Gastroesophageal sphincter (tissue), 4 donors: ENCODE results near the gene ANKS4B. TPM values are rescaled to one million over a fixed set of nuclear protein-coding genes. Genes with fewer than 3 reads are reported as not detected.

Source experiments
- ATAC-seq: fragments of 150-250 bp; one replicate; pipeline ENCODE4 v1.9.1; 2016; ENCODE audit warnings: mild to moderate bottlenecking, moderate library complexity
- H3K27ac ChIP-seq, 4 donors: fragments of 200-600 bp; sonication (generic) in 3 of 4; 1 replicate in 3 of 4; 2 replicates in 1 of 4; pipeline ENCODE4 v1.5.1; 2016 to 2019
- H3K27me3 ChIP-seq: fragments of 200-600 bp; sonication (generic); one replicate; pipeline ENCODE4 v1.5.1; 2019
- H3K36me3 ChIP-seq, 2 donors: fragments of 200-600 bp; sonication (generic); one replicate each; pipeline ENCODE4 v1.5.1; 2019; ENCODE audit warnings: control low read depth in 1 of 2
- H3K4me1 ChIP-seq, 3 donors: fragments of 200-600 bp; sonication (generic); 1 replicate in 2 of 3; 2 replicates in 1 of 3; pipeline ENCODE4 v1.5.1; 2016 to 2019; ENCODE audit warnings: control low read depth in 2 of 3
- H3K4me3 ChIP-seq, 2 donors: fragments of 200-600 bp; sonication (generic); one replicate each; pipeline ENCODE4 v1.5.1; 2019; ENCODE audit warnings: mild to moderate bottlenecking in 1 of 2, moderate library complexity in 1 of 2
- H3K9me3 ChIP-seq, 3 donors: fragments of 200-600 bp; sonication (generic); one replicate each; pipeline ENCODE4 v1.5.1; 2017 to 2019; ENCODE audit warnings: control low read depth in 2 of 3
- CTCF ChIP-seq, 4 experiments: fragments of 200-600 bp in 2 of 4; fragments of 450-650 bp in 2 of 4; sonication (generic) in 1 of 4; IDR thresholded peaks; one replicate each; pipeline ENCODE4 v1.5.1; 2017 to 2019; ENCODE audit warnings: antibody characterized with exemption in 4 of 4, mild to moderate bottlenecking in 2 of 4, moderate library complexity in 2 of 4
- EP300 ChIP-seq: sonication (generic); formaldehyde crosslinking; IDR thresholded peaks from one replicate; pipeline ENCODE4 v1.6.1; 2017; ENCODE audit warnings: antibody characterized with exemption, mild to moderate bottlenecking
- POLR2A ChIP-seq, 2 donors: fragments of 450-650 bp; IDR thresholded peaks; one replicate each; pipeline ENCODE4 v1.6.1; 2017; ENCODE audit warnings: antibody characterized with exemption in 2 of 2, mild to moderate bottlenecking in 2 of 2, moderate library complexity in 1 of 2
- POLR2AphosphoS5 ChIP-seq: sonication (generic); formaldehyde crosslinking; IDR thresholded peaks from one replicate; pipeline ENCODE4 v1.6.1; 2017; ENCODE audit warnings: antibody characterized with exemption
- WGBS, 2 donors: methylation state at CpG; one replicate each; pipeline ENCODE4 v1.1.5; 2018; ENCODE audit warnings: low coverage in 1 of 2; 5-methylcytosine and 5-hydroxymethylcytosine counted together
- total RNA-seq, 4 donors: library from RNA; depleted of rRNA; stranded (reverse); fragments of >200 nt; gene quantifications; one replicate each; pipeline ENCODE4 v1.1.0, GENCODE V29; 2016

Gene ANKS4B
- total RNA-seq, 4 donors from 2014 or later: not detected

GRCh38 chr16:21223787-21224186 is 9.7 kb upstream of the ANKS4B start:
- Histone ChIP-seq H3K27ac (no peak overlapping the region), H3K9me3 (no peaks in the 10 kb centered on the region), H3K4me3 (no peak overlapping the region), H3K4me1 (no peaks in the 10 kb centered on the region), H3K36me3 (no peaks in the 10 kb centered on the region), H3K27me3 (peaks cover 26% of the 10 kb centered on the region)
- no peak for ATAC-seq
- TF ChIP-seq CTCF (IDR thresholded peaks at IDR 0.05): no peak
- TF ChIP-seq POLR2A (IDR thresholded peaks at IDR 0.05): no peak
- WGBS, 2 donors: 79 to 93% methylated on average over 2 to 5 of the region's 9 CpGs

DNA sequence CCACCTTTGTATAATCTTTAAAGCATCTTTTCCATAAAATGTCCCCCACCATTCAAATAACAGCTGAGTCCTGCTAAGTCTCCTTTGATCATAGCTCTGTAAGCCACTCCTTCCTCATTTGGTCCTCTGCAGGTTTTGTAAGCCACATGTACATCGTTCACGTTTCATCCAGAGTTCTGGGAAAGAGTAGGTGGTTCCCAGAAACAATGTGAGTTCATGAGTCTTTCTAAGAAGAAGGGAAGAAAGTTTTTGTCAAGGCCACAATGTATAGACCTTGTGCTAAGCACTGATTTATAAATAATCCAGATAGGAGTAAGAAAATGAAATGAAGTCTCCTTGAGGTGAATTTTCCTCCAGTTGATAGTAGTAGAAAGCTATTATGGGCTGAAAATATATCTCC is 8.7 kb upstream of the ANKS4B start:
- Histone ChIP-seq H3K9me3 (no peaks in the 10 kb centered on the region), H3K4me1 (no peaks in the 10 kb centered on the region), H3K4me3 (no peak overlapping the region), H3K27ac (no peak overlapping the region), H3K27me3 (peaks cover 19% of the 10 kb centered on the region), H3K36me3 (no peaks in the 10 kb centered on the region)
- TF ChIP-seq POLR2A (IDR thresholded peaks at IDR 0.05) (no peak), POLR2AphosphoS5 (no peak), CTCF (IDR thresholded peaks at IDR 0.05) (no peak), EP300 (no peak)
- 57% methylated on average over 2 of the region's 2 CpGs; no CpG with 5 or more reads in 1 of the 2 donors for WGBS, 2 donors
- no peak for ATAC-seq

- ATAC-seq: no peak
- H3K9me3 ChIP-seq: no peaks in the 10 kb centered on the region
- peaks cover 17% of the 10 kb centered on the region for H3K27me3 ChIP-seq
- H3K4me1 ChIP-seq: no peaks in the 10 kb centered on the region
- H3K4me3 ChIP-seq: no peak overlapping the region
- H3K36me3 ChIP-seq: no peaks in the 10 kb centered on the region
- no peak overlapping the region for H3K27ac ChIP-seq
- no peak for TF ChIP-seq EP300
Measured at GRCh38 chr16:21226749-21227148, 6.8 kb upstream of the ANKS4B start.

DNA sequence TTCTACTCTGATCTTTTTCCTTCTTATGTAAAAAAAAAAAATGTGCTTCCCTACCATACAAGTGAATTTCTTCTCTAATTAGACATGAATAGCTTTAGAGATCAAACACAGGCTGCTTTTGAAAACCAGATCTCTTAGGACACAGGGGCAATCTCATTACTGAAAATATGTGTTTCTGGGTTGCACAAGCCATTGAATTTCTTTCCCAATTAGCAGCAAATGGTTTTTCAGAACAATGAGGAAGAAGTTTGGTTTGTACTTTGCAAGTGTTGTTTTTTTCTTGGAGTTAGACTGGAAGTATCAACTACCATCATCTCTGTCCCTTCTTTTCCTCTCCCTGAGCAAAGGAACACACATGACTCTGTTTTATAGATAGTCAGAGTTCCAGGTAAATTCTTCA is 5.6 kb upstream of the ANKS4B start:
- Histone ChIP-seq H3K27ac (no peak overlapping the region), H3K36me3 (no peaks in the 10 kb centered on the region), H3K4me3 (no peak overlapping the region), H3K4me1 (no peaks in the 10 kb centered on the region), H3K27me3 (peaks cover 23% of the 10 kb centered on the region), H3K9me3 (no peaks in the 10 kb centered on the region)
- ATAC-seq: no peak
- no peak for TF ChIP-seq POLR2AphosphoS5
- TF ChIP-seq CTCF (IDR thresholded peaks at IDR 0.05): no peak
- no peak for TF ChIP-seq EP300
- TF ChIP-seq POLR2A (IDR thresholded peaks at IDR 0.05): no peak

DNA sequence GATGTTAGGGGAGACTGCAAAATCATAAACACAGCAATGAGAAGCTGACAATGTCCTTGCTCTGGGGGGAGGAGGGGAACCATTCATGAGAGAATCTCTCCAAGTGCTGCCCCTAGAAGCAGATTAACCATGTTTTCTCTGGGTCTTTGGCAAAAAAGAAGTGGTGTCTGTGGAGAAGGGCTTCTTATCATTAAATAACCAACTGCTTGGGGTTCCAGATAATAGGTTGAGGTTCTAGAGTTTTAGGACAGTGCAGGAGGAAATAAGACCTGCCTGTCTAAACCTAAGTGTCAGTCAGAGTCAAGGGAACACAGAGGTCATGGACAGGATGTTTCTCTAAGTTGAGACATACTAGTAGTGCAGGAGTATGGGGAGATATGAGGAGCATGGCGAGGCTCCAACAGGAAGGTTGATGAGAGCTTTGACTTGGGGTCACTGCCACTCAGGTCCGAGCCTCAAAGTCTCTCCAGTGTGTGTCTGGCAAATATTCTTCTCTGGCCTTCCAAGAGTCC is 5.1 kb upstream of the ANKS4B start:
- Histone ChIP-seq H3K36me3 (no peaks in the 10 kb centered on the region), H3K9me3 (no peaks in the 10 kb centered on the region), H3K4me3 (no peak overlapping the region), H3K27me3 (peaks cover 23% of the 10 kb centered on the region), H3K27ac (no peak overlapping the region), H3K4me1 (no peaks in the 10 kb centered on the region)
- ATAC-seq: no peak
- TF ChIP-seq CTCF (IDR thresholded peaks at IDR 0.05): no peak
- no peak for TF ChIP-seq EP300
- no peak for TF ChIP-seq POLR2A (IDR thresholded peaks at IDR 0.05)
- no peak for TF ChIP-seq POLR2AphosphoS5
- WGBS, 2 donors: 33 to 71% methylated on average over 1 to 2 of the region's 2 CpGs
